HG02840 (cell line): ENCODE results near the gene PLPPR5.

Experiments used
- ATAC-seq: cut with Tn5 transposase; IDR thresholded peaks from one replicate; pipeline ENCODE4 v1.9.1; 2021; ENCODE audit warnings: mild to moderate bottlenecking, moderate library complexity, moderate number of reproducible peaks; ENCODE audit not compliant: unreplicated experiment, low FRiP score

PLPPR5 gene

GRCh38 chr1:98975113-98975512 is 29.5 kb downstream of the PLPPR5 start:
- ATAC-seq = no peak

GRCh38 chr1:98969798-98970490 is 34.7 kb downstream of the PLPPR5 start:
- no peak for ATAC-seq

GRCh38 chr1:98967122-98967521 is 37.5 kb downstream of the PLPPR5 start:
- no peak for ATAC-seq

- no peak for ATAC-seq
Measured at GRCh38 chr1:98965394-98965793, 39.3 kb downstream of the PLPPR5 start.

- ATAC-seq = no peak
Measured at GRCh38 chr1:98964198-98964597, 40.5 kb downstream of the PLPPR5 start.

GRCh38 chr1:98963064-98963758 is 41.5 kb downstream of the PLPPR5 start:
- ATAC-seq = no peak

GRCh38 chr1:98962156-98962555 is 42.5 kb downstream of the PLPPR5 start:
- ATAC-seq = no peak

- ATAC-seq = no peak
Measured at GRCh38 chr1:98949621-98950020, 55.0 kb downstream of the PLPPR5 start.

- ATAC-seq = no peak
Measured at GRCh38 chr1:98949166-98949565, 55.5 kb downstream of the PLPPR5 start.

- no peak for ATAC-seq
Measured at GRCh38 chr1:98947071-98947470, 57.6 kb downstream of the PLPPR5 start.

GRCh38 chr1:98940722-98941079 is 64.0 kb downstream of the PLPPR5 start:
- ATAC-seq = no peak

- no peak for ATAC-seq
Measured at GRCh38 chr1:98940069-98940721, 64.5 kb downstream of the PLPPR5 start.

- no peak for ATAC-seq
Measured at GRCh38 chr1:98939471-98939870, 65.2 kb downstream of the PLPPR5 start.

- ATAC-seq = no peak
Measured at GRCh38 chr1:98937347-98937746, 67.3 kb downstream of the PLPPR5 start.

- no peak for ATAC-seq
Measured at GRCh38 chr1:98932184-98932583, 72.5 kb downstream of the PLPPR5 start.

GRCh38 chr1:98931128-98931835 is 73.4 kb downstream of the PLPPR5 start:
- ATAC-seq = no peak

GRCh38 chr1:98929437-98929836 is 75.2 kb downstream of the PLPPR5 start:
- ATAC-seq = no peak

GRCh38 chr1:98926597-98926996 is 78.1 kb downstream of the PLPPR5 start:
- ATAC-seq = no peak

- ATAC-seq = no peak
Measured at GRCh38 chr1:98924977-98925376, 79.7 kb downstream of the PLPPR5 start.

- ATAC-seq = no peak
Measured at GRCh38 chr1:98923667-98924066, 81.0 kb downstream of the PLPPR5 start.

- ATAC-seq = no peak
Measured at GRCh38 chr1:98921817-98922216, 82.8 kb downstream of the PLPPR5 start.
